Skin of body (tissue), 2 donors: ENCODE data around the gene GCC1. TPM values are rescaled to one million over a fixed set of nuclear protein-coding genes. Genes with fewer than 3 reads are reported as not detected.
"Not testable (repeated sequence)": the region's sequence is repeated elsewhere in the genome, so short reads cannot be mapped to it uniquely, and the experiment has no call there.

Experiments used
- DNase-seq: peaks from one replicate; lab custom pipeline; 2025; lab: John Stamatoyannopoulos, UW
- total RNA-seq: library from RNA; depleted of rRNA; stranded (reverse); fragments of >200 nt; gene quantifications from one replicate; pipeline ENCODE4 v1.2.3, GENCODE V29; 2014

GCC1 gene
- total RNA-seq, 1 donor from 2014 or later, result 9.5 TPM

DNA sequence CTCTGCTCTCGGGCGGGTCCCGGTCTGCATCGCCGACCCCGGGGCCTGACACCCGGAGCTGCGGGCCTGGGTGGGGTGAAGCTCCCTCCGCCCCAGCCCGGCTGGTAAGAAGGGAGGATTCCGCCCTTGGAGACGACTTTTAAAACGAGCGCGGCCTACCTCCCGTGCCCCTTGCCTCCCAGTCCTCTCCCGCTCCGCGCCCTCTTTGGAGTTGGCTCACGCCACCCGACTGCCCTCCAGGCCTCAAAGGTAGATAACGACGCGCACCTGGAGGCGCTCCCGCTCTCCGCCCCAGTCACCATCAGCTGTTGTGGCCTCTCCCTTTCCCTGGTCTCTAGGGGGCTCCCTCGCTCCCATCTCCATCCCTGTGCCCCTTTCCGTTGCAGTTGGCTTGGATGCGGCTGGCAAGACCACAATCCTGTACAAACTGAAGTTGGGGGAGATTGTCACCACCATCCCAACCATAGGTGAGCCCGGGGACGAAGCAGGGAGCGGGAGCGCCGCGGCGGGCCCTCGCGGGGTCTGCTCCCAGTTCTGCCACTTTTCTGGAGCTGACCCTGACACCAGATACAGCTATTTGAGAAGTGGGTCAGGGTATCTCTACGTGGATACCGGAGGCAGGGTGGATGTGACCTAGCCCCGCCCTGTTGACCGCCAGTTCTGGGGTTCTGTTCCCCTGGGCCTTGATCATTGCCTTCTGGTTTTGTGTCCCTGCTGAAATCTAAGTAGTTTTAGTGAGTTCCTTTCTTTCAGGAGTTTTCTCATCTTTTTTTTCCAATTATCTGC lies 3.5 kb upstream of the GCC1 start:
- DNase-seq, result no peak

DNA sequence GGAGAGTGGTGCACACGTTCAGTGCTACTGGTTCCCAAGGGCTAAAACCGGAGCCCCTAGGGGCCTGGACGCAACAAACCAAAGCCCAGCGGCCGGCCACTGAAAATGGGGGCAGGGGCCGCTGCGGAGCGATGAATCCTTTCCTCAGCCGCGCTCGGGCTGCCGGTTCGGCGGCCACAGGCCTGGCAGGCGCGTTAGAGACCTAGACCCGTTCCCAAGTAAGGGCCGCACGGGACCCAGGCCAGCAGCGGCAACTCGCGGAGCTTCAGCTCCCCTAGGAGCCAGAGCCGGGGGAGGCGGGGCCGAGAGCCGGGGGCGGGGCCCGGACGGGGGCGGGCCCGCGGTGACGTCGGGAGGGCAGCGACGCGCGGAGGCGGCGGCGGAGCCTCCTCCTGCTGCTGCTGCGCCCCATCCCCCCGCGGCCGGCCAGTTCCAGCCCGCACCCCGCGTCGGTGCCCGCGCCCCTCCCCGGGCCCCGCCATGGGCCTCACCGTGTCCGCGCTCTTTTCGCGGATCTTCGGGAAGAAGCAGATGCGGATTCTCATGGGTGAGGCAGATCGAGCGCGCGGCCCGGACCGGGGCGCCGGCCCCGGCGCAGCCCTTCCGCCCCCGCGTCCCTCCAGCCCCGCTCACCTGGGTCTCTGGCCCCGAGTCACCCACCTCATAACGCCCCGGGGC lies 2.8 kb upstream of the GCC1 start, which contains the start of gene ARF5:
Gene ARF5, plus strand, starts transcription at position 393 of the 678 bp plus-strand sequence. Its CDS starts 88 bp downstream, at position 481.
- peak; percentile 76 for DNase-seq

DNA sequence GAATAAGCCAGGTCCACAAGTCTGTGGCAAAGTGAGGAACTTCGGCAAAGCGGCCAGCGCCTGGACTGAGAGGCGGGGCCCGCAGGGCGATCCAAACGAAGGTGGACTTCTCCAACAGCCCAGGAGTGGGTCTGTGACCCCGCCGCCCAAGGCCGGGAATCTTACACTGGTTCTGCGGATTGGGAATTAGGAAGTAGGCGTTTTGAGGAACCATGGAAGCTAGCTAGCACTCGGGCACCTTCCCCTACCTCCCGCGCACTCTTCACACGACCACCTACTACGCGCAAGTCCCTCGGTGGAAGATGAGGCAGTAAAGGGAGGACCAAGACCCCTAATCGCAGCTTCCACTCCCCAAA lies 2.2 kb upstream of the GCC1 start:
- DNase-seq, result no peak

DNA sequence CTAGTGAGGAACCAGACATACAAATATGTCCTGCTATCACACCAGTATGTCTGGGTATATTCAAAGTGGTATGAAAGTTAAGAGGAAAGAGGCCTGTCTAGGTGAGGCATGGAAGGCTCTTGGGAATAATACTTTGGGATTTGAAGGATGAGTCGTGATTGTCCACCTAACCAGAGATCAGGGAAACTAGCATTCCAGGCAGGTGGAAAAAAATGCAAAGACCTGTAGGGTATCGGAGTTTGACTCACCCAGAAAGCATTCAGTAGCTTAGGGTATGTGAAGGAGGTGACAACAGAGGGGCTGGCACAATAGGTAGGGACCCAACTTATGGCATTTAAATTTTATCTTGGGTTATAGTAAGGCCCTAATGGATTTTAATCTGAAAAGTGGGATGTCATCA lies 950 bp upstream of the GCC1 start:
- DNase-seq, result no peak

DNA sequence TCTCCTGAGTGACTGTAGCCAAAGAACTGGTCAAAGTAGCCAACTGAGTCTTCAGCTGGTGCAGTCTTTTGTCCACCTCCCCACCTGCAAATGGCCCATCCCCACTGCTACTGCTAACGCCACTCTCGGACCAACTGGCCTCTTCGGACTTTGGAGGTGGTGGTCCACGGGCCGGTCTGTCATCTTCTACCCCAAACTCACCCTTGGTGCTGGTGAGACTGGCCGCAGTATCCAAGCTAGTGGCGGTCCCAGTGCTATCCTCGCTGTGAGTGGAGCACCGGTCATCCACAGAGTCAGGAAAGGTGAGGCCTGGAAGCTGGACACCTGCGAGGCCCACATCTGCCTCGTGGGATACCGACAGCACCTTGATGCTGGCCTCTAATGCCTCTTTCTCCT lies 750 bp downstream of the GCC1 start:
- DNase-seq, result no peak

DNA sequence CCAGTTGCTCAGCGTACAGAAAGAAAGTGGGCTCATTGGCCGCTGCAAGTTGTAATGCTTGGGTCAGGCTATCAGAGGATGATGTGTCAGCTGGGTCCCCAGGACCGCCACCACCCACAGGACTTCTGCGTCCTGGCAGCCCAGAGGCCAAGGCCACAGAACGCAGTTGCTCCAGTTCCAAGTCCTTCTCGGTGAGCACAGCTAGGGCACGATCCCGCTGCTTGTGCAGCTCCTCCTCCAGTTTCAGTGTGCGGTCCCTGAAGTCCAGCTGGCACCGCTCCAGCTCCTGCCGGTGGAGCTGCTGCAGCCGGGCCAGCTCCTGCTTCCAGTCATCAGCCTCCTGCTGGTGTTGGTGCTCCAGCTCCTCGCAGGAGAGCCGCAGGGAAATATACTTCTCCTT lies 3.0 kb downstream of the GCC1 start:
- no peak for DNase-seq

DNA sequence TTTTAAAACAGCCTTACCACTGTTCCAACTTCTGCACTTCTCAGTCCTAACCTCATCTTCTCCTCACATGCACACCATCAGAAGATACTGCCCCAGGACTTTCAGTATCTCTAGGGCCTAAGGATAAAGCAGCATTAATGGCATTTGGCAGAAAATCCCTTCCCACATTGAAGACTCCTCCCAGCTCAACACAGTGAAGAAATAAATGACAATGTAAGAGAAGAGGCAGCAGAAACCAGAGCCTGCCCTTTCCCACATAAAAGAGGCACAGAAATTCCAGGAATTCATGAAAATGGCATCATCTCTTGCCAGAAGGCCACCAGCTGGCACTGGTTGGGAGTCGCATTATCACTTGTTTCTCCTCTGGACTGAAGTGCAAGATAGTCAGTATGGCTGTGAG lies 3.7 kb downstream of the GCC1 start:
- no peak for DNase-seq

DNA sequence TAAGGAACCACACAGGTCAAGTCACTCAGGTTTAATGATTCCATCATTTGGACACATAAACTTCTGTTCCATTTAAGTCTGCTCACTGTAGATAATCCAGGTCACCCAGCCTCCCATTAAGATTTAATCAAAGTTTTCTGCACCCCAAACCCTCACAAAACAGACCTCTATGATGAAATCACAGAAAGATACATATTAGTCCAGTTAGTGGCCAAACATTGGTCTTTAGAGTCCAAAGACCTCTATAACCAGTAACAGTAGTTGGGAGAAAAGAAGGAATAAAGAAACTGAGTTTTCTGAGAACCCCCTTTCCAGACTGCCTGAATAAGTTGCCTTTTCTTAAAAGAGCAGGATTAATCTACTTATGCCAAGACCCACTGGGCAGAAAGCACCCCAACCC lies 4.8 kb downstream of the GCC1 start:
- no peak for DNase-seq

DNA sequence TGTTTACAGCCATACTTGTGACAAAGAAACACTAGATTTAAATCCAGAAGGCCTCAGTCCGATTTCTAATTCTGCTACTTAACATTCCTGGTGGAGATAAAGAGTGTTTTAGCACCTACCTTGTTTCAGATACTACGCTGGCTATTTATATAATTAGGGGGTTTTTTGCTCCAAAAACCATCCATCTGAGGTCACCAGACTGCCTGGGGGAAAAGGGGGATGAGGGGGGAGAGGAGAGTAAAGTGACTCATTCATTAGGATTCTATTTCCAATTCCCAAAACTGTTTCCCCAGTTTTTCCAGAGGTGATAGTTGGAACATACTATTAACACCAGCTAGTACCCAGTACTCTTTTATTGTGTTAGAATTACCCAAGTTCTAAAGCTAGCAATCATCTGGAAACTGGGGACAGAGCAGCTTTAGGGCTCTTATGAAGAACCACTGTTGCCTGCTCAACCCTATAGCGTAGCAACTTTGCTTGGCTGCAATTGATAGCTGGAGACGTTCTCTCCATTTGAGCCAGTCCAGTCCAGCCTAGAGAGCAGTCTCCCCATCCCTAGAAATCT lies 6.6 kb downstream of the GCC1 start:
- no peak for DNase-seq

DNA sequence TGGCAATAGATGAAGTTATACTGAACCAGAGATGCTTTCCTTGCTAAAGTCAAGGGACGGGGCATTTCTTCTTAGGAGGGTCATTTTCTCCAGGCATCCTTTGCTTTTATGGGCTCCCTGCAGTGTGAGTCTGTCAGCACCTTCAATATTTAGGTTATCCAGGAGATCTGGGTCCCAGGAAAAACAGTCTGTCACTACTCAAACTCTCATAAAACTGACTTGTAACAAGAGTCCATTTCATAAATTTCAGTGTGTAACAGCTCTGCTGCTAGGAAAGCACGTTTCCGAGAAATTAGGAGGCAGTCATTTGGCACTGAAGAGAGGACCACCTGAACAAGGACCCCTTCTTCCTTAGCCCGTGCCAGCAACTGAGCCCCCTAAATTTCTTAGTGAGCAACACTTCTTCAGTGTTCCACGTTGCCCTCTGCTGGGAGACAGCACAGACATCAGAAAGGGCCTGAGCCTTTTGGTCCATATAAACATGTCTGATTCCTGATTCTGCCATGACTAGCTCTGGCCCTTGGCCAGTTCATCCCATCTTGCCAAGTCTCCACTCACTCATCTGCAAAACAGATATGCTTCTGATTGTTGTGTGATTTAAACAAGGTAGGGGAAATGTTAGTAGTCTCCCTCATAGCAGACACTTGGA lies 7.2 kb downstream of the GCC1 start:
- DNase-seq, result no peak

DNA sequence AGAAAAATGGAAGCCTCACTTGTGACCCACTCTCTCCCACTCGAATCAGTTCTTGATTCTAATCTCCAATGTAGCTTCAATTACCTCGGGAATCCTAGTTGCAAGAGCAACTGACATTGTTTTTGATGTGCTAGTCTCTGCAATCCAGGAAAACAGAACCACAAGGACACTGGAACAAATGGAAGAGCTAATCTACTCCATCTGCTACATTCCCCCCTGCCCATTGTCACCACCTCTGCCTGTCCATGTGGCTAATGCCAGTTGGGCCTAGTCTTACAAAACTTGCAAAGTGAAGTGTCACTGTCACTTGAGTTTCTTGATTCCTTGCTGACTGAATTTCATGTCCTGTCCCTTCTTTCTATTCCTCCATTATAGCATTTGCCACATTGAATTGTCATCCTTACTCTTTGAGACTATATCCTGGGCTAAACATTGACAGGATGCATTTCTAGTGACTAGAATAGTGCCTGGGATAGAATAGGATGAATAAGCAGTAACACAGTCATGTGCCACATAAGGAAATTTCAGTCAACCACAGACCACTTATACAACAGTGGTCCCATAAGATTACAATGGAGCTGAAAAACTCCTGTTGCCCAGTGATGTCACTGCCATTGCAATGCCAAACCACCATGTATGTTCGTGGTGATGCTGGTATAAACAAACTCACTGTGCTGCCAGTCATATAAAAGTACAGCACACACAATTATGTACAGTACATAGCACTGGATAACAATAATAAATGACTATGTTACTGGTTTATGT lies 13.5 kb downstream of the GCC1 start:
- DNase-seq, result no peak

DNA sequence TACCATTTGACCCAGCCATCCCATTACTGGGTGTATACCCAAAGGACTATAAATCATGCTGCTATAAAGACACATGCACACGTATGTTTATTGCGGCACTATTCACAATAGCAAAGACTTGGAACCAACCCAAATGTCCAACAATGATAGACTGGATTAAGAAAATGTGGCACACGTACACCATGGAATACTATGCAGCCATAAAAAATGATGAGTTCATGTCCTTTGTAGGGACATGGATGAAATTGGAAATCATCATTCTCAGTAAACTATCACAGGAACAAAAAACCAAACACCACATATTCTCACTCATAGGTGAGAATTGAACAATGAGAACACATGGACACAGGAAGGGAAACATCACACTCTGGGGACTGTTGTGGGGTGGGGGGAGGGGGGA lies 17.4 kb downstream of the GCC1 start:
- not testable (repeated sequence) for DNase-seq

DNA sequence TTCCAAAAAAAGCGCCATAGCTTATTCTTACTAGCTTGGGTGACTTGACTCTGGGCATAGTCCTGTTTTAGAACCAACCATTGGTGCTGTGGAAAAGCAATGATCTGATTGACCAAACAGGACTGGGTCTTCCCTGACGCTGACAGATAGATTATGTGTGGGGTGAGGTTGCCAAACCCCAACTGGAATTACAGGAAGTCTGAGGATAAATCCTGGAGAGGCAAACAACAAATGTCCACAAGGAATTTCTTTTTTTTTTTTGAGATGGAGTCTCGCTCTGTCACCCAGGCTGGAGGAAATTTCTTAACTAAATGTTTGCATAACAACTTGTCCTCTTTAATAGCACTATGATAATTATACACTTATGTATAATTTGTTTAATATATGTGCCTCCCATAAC lies 19.2 kb downstream of the GCC1 start:
- no peak for DNase-seq

DNA sequence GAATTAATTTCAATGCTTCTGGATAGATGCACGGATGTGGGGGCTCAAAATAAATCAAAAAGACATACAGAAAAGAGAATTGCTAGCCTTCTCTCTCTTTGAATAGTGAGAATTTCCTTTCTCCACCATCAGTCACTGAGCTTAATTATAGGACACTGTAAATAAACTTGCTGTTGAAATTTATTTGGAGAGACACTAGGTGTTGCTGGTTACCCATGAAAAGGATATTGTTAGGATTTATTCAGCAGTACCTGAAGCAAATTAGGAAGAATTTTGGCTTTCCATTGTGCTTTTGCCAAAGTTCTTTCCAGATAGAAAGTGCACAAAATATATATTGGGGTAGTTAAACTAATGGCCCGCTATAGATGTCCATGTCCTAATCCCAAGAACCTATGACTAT lies 27.6 kb downstream of the GCC1 start:
- DNase-seq, result no peak

DNA sequence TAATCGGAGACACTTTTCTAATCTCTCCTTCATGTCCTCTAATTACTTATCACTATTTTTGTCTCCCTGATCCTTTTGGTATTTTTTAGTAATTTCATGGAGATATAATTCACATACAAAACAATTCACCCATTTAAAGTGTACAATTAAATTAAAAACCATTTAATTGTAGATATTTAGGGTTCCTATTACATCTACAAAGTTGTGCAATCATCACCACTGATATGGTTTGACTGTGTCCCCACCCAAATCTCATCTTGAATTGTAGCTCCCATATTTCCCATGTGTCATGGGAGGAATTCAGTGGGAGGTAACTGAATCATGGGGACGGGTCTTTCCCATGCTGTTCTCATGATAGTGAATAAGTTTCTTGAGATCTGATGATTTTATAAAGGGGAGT lies 29.0 kb downstream of the GCC1 start:
- DNase-seq, result no peak

DNA sequence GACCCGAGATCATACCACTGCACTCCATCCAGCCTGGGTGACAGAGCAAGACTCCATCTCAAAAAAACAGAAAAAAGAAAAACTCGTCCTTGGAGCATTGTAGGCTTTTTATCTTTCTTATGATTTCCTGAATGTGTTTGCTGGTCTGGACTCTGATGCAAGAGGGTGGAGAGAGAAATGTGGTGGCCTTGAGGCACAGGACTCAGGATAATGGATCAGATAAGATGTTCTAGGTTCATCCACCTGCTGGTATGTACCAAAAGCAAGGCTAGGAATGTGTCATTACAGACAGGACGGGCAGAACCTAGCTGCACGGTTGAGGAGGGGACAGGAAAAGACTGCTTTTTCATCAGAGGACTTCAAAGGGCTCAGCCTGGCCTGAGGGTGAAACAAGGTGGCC lies 33.5 kb downstream of the GCC1 start:
- DNase-seq, result no peak

DNA sequence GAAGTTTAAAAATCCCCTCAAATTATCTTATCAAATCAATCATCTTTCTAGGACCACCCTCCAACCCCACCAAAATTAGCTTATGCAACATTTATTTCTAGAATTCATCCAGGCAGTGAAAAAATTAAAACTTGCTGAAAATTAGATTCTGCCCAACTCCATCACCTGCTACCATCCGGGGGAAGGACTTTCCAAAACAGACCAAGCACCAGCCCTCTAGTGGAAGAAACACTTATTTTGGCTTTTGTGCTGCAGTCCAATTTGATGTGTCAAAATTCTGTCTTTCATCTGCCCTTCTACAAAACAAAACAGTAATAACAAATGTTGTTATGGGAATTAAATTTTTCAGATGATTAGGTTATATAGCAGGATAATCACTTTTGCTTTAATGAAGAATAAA lies 35.1 kb downstream of the GCC1 start:
- no peak for DNase-seq

DNA sequence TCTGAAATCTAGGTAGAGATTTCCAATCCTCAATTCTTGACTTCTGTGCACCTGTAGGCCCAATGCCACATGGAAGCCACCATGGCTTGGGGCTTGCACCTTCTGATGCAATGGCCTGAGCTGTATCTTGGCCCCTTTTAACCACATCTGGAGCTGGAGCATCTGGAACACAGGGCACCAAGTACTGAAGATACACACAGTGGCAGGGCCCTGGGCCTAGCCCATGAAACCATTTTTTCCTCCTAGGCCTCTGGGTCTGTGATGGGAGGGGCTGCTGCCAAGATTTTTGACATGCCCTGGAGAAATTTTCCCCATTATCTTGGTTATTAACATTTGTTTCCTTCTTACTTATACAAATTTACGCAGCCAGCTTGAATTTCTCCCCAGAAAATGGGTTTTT lies 39.1 kb downstream of the GCC1 start:
- DNase-seq, result no peak

DNA sequence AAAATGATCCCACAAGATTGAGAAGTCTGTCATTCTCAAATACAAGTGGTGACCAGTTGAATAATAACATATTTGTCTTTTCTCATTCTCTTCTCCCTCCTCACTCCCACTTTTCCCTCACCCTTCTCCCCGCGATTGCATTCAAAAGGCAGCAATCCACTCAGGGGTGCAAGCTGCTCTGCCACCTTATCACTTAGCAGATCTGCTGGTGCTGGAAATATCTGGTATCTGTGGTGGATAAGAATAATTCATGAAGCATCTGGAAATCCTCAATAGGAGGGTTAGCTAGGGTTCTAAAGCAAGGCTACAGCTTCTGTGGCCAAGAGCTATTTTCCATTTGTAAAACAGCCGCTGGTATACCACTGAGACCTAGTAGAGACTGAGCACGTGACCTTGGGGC lies 43.8 kb downstream of the GCC1 start:
- no peak for DNase-seq

DNA sequence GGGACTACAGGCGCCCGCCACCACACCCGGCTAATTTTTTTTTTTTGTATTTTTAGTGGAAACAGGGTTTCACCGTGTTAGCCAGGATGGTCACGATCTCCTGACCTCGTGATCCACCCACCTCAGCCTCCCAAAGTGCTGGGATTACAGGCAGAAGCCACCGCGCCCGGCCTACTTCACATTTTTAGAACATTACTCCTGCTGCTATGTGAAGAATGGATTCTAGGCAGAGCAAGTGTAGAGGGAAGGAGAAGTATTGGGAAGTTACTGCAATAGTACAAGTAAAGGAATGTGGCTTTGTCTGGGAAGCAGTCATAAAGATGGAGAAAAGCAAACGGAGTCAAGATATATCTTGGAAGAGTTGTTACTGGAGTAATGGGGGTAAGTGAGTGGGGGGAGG lies 44.9 kb downstream of the GCC1 start:
- DNase-seq, result not testable (repeated sequence)

DNA sequence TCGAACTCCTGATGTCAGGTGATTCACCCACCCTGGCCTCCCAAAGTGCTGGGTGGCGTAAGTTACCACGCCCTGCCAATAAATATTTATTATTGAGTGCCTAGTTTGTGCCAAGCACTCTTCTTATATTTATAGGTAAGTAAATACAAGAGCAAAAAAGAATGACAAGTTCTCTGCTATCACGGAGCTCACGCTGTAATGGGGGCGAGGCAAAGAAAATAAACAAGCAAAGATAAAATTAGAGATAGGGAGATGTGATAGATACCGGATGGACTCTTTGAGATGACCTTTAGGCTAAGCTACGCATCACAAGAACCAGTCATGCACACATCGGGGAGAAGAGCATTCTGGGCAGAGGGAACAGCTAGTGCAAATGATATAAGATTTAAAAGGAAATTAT lies 46.3 kb downstream of the GCC1 start:
- no peak for DNase-seq

DNA sequence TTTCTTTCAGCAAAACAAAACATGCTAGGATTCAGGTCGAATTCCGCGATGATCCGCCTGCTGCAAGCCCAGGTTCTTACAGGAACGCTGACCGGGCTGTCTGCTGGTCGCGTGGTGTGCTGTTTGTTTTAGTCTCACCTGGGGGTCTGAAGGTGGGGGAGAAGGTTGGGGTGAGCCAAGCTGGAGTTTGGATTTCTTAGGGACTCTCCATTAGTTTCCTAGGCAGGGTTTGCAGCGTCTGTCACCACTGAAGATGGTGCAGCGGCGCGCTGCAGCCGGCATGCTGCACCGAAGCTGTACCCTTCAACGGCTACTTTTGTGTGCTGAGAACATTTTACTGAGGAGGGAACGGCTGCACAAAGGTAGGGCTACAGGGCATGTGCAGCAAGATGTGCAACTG lies 48.7 kb downstream of the GCC1 start:
- no peak for DNase-seq
